DND-41 (cell line): ENCODE data around the gene TRH.
A peak's percentile ranks its signal among the peaks of the same experiment; 100 is the strongest.
"Not testable (repeated sequence)": the region's sequence is repeated elsewhere in the genome, so short reads cannot be mapped to it uniquely, and the experiment has no call there.

ENCODE experiments used
- ATAC-seq: fragments of 200-7000 bp; cut with Tn5 transposase; 3 replicates; pipeline ENCODE4 v1.9.1; 2021; ENCODE audit warnings: low read depth; ENCODE audit not compliant: insufficient read depth
- DNase-seq: peaks from one replicate; pipeline ENCODE4 v3.0.0-alpha.2; 2020
- H2AFZ ChIP-seq: 2 replicates; pipeline ENCODE4 v1.6.0; 2012; ENCODE audit warnings: low read depth, low read length
- H3K27ac ChIP-seq: 2 replicates; pipeline ENCODE4 v1.5.1; 2012; ENCODE audit warnings: low read length, inconsistent platforms
- H3K27me3 ChIP-seq: fragments of 200-600 bp; sonication (generic); 2 replicates; pipeline ENCODE4 v1.6.0; 2012; ENCODE audit warnings: low read length, mild to moderate bottlenecking, inconsistent platforms; ENCODE audit not compliant: insufficient read depth, poor library complexity
- H3K36me3 ChIP-seq: 2 replicates; pipeline ENCODE4 v1.5.1; 2012; ENCODE audit warnings: low read length, inconsistent platforms; ENCODE audit not compliant: insufficient read depth
- H3K4me1 ChIP-seq: 2 replicates; pipeline ENCODE4 v1.5.1; 2012; ENCODE audit warnings: mild to moderate bottlenecking, low read length; ENCODE audit not compliant: insufficient read depth
- H3K4me2 ChIP-seq: 2 replicates; pipeline ENCODE4 v1.6.0; 2012; ENCODE audit warnings: mild to moderate bottlenecking, moderate library complexity, low read length, inconsistent platforms; ENCODE audit not compliant: insufficient read depth
- H3K4me3 ChIP-seq, 2 experiments: fragments of 200-600 bp in 1 of 2; shearing (Covaris generic) in 1 of 2; 2 replicates each; pipeline ENCODE4 v1.5.1; 2012 to 2016; ENCODE audit warnings: inconsistent platforms in 2 of 2, low read length in 2 of 2, mild to moderate bottlenecking in 2 of 2, low read depth in 1 of 2, moderate library complexity in 1 of 2
- H3K79me2 ChIP-seq: 2 replicates; pipeline ENCODE4 v1.6.0; 2012; ENCODE audit warnings: low read length, inconsistent platforms; ENCODE audit not compliant: insufficient read depth
- H3K9ac ChIP-seq: 2 replicates; pipeline ENCODE4 v1.6.0; 2012; ENCODE audit warnings: low read depth, mild to moderate bottlenecking, inconsistent platforms, low read length, moderate library complexity
- H3K9me3 ChIP-seq: 2 replicates; pipeline ENCODE4 v1.5.1; 2012; ENCODE audit warnings: low read length, moderate library complexity, mild to moderate bottlenecking, inconsistent platforms; ENCODE audit not compliant: insufficient read depth, severe bottlenecking
- H4K20me1 ChIP-seq: 2 replicates; pipeline ENCODE4 v1.6.0; 2012; ENCODE audit warnings: low read length; ENCODE audit not compliant: insufficient read depth
- CTCF ChIP-seq: IDR thresholded peaks from 2 replicates; pipeline ENCODE4 v1.5.1; 2012; ENCODE audit warnings: borderline replicate concordance, low read length, moderate library complexity, mild to moderate bottlenecking; ENCODE audit not compliant: poor library complexity, severe bottlenecking; ENCODE audit errors: extremely low read depth
- EZH2 ChIP-seq: IDR thresholded peaks from 3 replicates; pipeline ENCODE4 v1.6.1; 2012; ENCODE audit warnings: borderline replicate concordance, low read depth, mild to moderate bottlenecking, moderate library complexity, low read length, inconsistent platforms; ENCODE audit not compliant: severe bottlenecking

Gene TRH

GRCh38 chr3:129996073-129996472, 21.6 kb downstream of the TRH start:
- Histone ChIP-seq H3K4me1 (no peaks in the 10 kb centered on the region), H3K79me2 (no peaks in the 10 kb centered on the region), H3K36me3 (no peaks in the 10 kb centered on the region), H3K27me3 (peaks cover 17% of the 10 kb centered on the region), H3K27ac (no peak overlapping the region), H2AFZ (no peak overlapping the region), H3K9ac (no peak overlapping the region), H3K4me3 (no peak overlapping the region), H3K4me2 (no peak overlapping the region), H4K20me1 (no peaks in the 10 kb centered on the region), H3K9me3 (no peaks in the 10 kb centered on the region)
- DNase-seq (no peak), ATAC-seq (no peak)
- TF ChIP-seq CTCF (no peak), EZH2 (no peak)

GRCh38 chr3:129999176-129999575, 24.7 kb downstream of the TRH start:
- peaks cover 10% of the 10 kb centered on the region for H3K27me3 ChIP-seq
- not testable (repeated sequence) for DNase-seq, H3K79me2 ChIP-seq, H2AFZ ChIP-seq, H3K36me3 ChIP-seq, H3K9me3 ChIP-seq, ATAC-seq, H3K4me3 ChIP-seq, H3K4me1 ChIP-seq, H3K27ac ChIP-seq, H3K4me2 ChIP-seq, H3K9ac ChIP-seq, H4K20me1 ChIP-seq

GRCh38 chr3:130002666-130003598, 28.4 kb downstream of the TRH start:
- not testable (repeated sequence) for H3K27me3 ChIP-seq, H3K4me1 ChIP-seq, H3K79me2 ChIP-seq, H3K36me3 ChIP-seq, H4K20me1 ChIP-seq, H3K9me3 ChIP-seq, H3K27ac ChIP-seq
- Histone ChIP-seq H2AFZ (peak overlapping the region; percentile 45), H3K4me2 (peak overlapping the region; percentile 82), H3K9ac (peak overlapping the region; percentile 39; the same call in 1 of the 2 replicates), H3K4me3 (peak overlapping the region in 1 of 2 experiments; percentile 54; a peak in 2 of 4 replicates)
- ATAC-seq (peak; percentile 82), DNase-seq (peak; percentile 57)
- TF ChIP-seq CTCF = peak; percentile 70

GRCh38 chr3:130010556-130010955, 36.0 kb downstream of the TRH start:
- H3K27ac ChIP-seq = no peak overlapping the region
- no peaks in the 10 kb centered on the region for H3K4me1 ChIP-seq
- TF ChIP-seq EZH2 = no peak
- no peak for TF ChIP-seq CTCF
- no peaks in the 10 kb centered on the region for H3K27me3 ChIP-seq
- ATAC-seq (no peak), DNase-seq (no peak)
- H3K9me3 ChIP-seq = no peaks in the 10 kb centered on the region
- H3K9ac ChIP-seq = no peak overlapping the region
- no peak overlapping the region for H2AFZ ChIP-seq
- H4K20me1 ChIP-seq = no peaks in the 10 kb centered on the region
- H3K4me2 ChIP-seq = no peak overlapping the region
- H3K36me3 ChIP-seq = no peaks in the 10 kb centered on the region
- H3K79me2 ChIP-seq = no peaks in the 10 kb centered on the region
- no peak overlapping the region for H3K4me3 ChIP-seq

GRCh38 chr3:130012108-130012507, 37.6 kb downstream of the TRH start:
- not testable (repeated sequence) for H3K4me3 ChIP-seq, H3K36me3 ChIP-seq, H4K20me1 ChIP-seq, H3K4me2 ChIP-seq, ATAC-seq, H3K27ac ChIP-seq, H2AFZ ChIP-seq, H3K9me3 ChIP-seq, H3K27me3 ChIP-seq, DNase-seq, H3K79me2 ChIP-seq, H3K4me1 ChIP-seq, H3K9ac ChIP-seq

GRCh38 chr3:130013246-130013645, 38.7 kb downstream of the TRH start:
- H3K9ac ChIP-seq, H3K9me3 ChIP-seq, H3K4me1 ChIP-seq, H4K20me1 ChIP-seq, H3K27me3 ChIP-seq, H3K79me2 ChIP-seq, H2AFZ ChIP-seq, H3K36me3 ChIP-seq, H3K27ac ChIP-seq, H3K4me2 ChIP-seq, H3K4me3 ChIP-seq, ATAC-seq, DNase-seq: not testable (repeated sequence)
